Superior temporal gyrus (tissue), 1 donor: Measurements from ENCODE around the gene CFHR4.
"Not testable (repeated sequence)": the region's sequence is repeated elsewhere in the genome, so short reads cannot be mapped to it uniquely, and the experiment has no call there.

ENCODE experiments used
- DNase-seq: peaks from one replicate; pipeline ENCODE4 v3.0.0-alpha.2; 2016; ENCODE audit errors: extremely low spot score

Gene CFHR4

GRCh38 chr1:196887515-196888239 lies at the start of gene CFHR4:
Gene CFHR4 (plus strand): TSS chr1:196888052. CDS start chr1:196888151, 99 bp downstream.
- no peak for DNase-seq

GRCh38 chr1:196849613-196850492 lies 38.0 kb upstream of the CFHR4 start:
- DNase-seq: not testable (repeated sequence)

GRCh38 chr1:196856053-196856452 lies 31.8 kb upstream of the CFHR4 start:
- no peak for DNase-seq

GRCh38 chr1:196857188-196857587 lies 30.7 kb upstream of the CFHR4 start:
- no peak for DNase-seq

- no peak for DNase-seq
Observed at GRCh38 chr1:196858811-196859210, 29.0 kb upstream of the CFHR4 start.

GRCh38 chr1:196860323-196860884 lies 27.4 kb upstream of the CFHR4 start:
- no peak for DNase-seq

GRCh38 chr1:196861429-196861828 lies 26.4 kb upstream of the CFHR4 start:
- DNase-seq: no peak

- no peak for DNase-seq
Observed at GRCh38 chr1:196866974-196867373, 20.9 kb upstream of the CFHR4 start.

- no peak for DNase-seq
Observed at GRCh38 chr1:196873385-196873784, 14.5 kb upstream of the CFHR4 start.

GRCh38 chr1:196875935-196876334 lies 11.9 kb upstream of the CFHR4 start:
- no peak for DNase-seq

GRCh38 chr1:196877964-196878363 lies 9.9 kb upstream of the CFHR4 start:
- DNase-seq: no peak

GRCh38 chr1:196886560-196886959 lies 1.3 kb upstream of the CFHR4 start:
- DNase-seq: not testable (repeated sequence)

GRCh38 chr1:196890668-196891067 lies 2.8 kb downstream of the CFHR4 start:
- DNase-seq: no peak

GRCh38 chr1:196891251-196891650 lies 3.4 kb downstream of the CFHR4 start:
- DNase-seq: no peak

- no peak for DNase-seq
Observed at GRCh38 chr1:196896355-196896754, 8.5 kb downstream of the CFHR4 start.

- no peak for DNase-seq
Observed at GRCh38 chr1:196897158-196897828, 9.4 kb downstream of the CFHR4 start.

- DNase-seq: no peak
Observed at GRCh38 chr1:196902344-196902743, 14.5 kb downstream of the CFHR4 start.

- no peak for DNase-seq
Observed at GRCh38 chr1:196910215-196910614, 22.4 kb downstream of the CFHR4 start.

GRCh38 chr1:196912283-196912682 lies 24.4 kb downstream of the CFHR4 start:
- not testable (repeated sequence) for DNase-seq

GRCh38 chr1:196926839-196927238 lies 39.0 kb downstream of the CFHR4 start:
- not testable (repeated sequence) for DNase-seq

- DNase-seq: not testable (repeated sequence)
Observed at GRCh38 chr1:196932853-196933252, 45.0 kb downstream of the CFHR4 start.
